SJCRH30 (cell line): ENCODE results near the gene CCDC160. TPM values are rescaled to one million over a fixed set of nuclear protein-coding genes. Genes with fewer than 3 reads are reported as not detected.
"Not testable (repeated sequence)": the region's sequence is repeated elsewhere in the genome, so short reads cannot be mapped to it uniquely, and the experiment has no call there.

Experiments
- DNase-seq, 2 experiments: peaks; one replicate each; pipeline ENCODE4 v3.0.0-alpha.2; 2015 to 2020
- H3K27ac ChIP-seq: fragments of 250-450 bp; sonication (Bioruptor Pico); 2 replicates; pipeline ENCODE4 v1.5.1; 2020; ENCODE audit warnings: mild to moderate bottlenecking, moderate library complexity
- H3K27me3 ChIP-seq: fragments of 250-450 bp; sonication (Bioruptor Pico); 2 replicates; pipeline ENCODE4 v1.5.1; 2020; ENCODE audit warnings: mild to moderate bottlenecking, moderate library complexity
- H3K36me3 ChIP-seq: fragments of 250-450 bp; sonication (Bioruptor Pico); 2 replicates; pipeline ENCODE4 v1.5.1; 2020; ENCODE audit warnings: mild to moderate bottlenecking, moderate library complexity
- H3K4me1 ChIP-seq: fragments of 250-450 bp; sonication (Bioruptor Pico); 2 replicates; pipeline ENCODE4 v1.5.1; 2020; ENCODE audit warnings: mild to moderate bottlenecking, moderate library complexity
- H3K4me3 ChIP-seq: fragments of 250-450 bp; sonication (Bioruptor Pico); 2 replicates; pipeline ENCODE4 v1.5.1; 2020; ENCODE audit warnings: mild to moderate bottlenecking, moderate library complexity
- H3K9me3 ChIP-seq: fragments of 250-450 bp; sonication (Bioruptor Pico); replicated peaks from 2 replicates; pipeline ENCODE4 v1.5.1; 2020; ENCODE audit warnings: mild to moderate bottlenecking, moderate library complexity
- total RNA-seq: library from RNA; depleted of rRNA; stranded (reverse); fragments of >200 nt; shearing (Covaris generic); gene quantifications from 2 replicates; pipeline ENCODE4 v1.2.3, GENCODE V29; 2014; rRNA removed

The CCDC160 gene
- total RNA-seq, 1 experiment from 2014 or later, result 0.47 TPM

- Histone ChIP-seq H3K9me3 (no peaks in the 10 kb centered on the region), H3K27ac (no peak overlapping the region), H3K4me3 (no peak overlapping the region), H3K4me1 (no peaks in the 10 kb centered on the region), H3K27me3 (no peaks in the 10 kb centered on the region), H3K36me3 (no peaks in the 10 kb centered on the region)
- DNase-seq, result no peak
Observed at GRCh38 chrX:134251241-134251640, 14.3 kb downstream of the CCDC160 start.

DNA sequence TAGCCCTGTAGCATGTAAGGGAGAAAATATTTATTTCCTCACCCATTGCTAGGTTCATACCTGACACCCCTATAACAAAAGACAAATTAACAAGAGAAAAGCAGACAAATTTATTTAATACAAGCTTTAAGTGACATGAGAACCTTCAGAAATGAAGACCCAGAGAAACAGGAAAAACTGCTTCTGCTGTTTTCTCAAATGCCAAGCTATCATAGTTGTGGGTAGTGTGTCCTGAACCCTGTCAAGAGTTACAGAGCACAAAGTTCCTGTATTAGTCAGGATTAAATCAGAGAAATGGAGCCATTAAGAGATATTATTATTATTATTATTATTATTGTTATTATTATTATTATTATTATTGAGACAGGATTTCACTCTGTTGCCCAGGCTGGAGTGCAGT, 17.5 kb downstream of the CCDC160 start:
- no peak overlapping the region for H3K27ac ChIP-seq
- no peaks in the 10 kb centered on the region for H3K36me3 ChIP-seq
- no peak overlapping the region for H3K4me3 ChIP-seq
- no peaks in the 10 kb centered on the region for H3K27me3 ChIP-seq
- DNase-seq, result no peak
- H3K4me1 ChIP-seq, result no peaks in the 10 kb centered on the region
- no peaks in the 10 kb centered on the region for H3K9me3 ChIP-seq

- no peak overlapping the region for H3K4me3 ChIP-seq
Observed at GRCh38 chrX:134255555-134255954, 18.6 kb downstream of the CCDC160 start.

GRCh38 chrX:134256684-134257083, 19.7 kb downstream of the CCDC160 start:
- no peak overlapping the region for H3K4me3 ChIP-seq
- peak; percentile 2 to 38 for DNase-seq
- H3K36me3 ChIP-seq, result no peaks in the 10 kb centered on the region
- H3K27ac ChIP-seq, result no peak overlapping the region
- no peaks in the 10 kb centered on the region for H3K27me3 ChIP-seq
- no peaks in the 10 kb centered on the region for H3K4me1 ChIP-seq
- no peaks in the 10 kb centered on the region for H3K9me3 ChIP-seq

More at GRCh38 chrX:134255555-134255954, 18.6 kb downstream of the CCDC160 start:
- Histone ChIP-seq H3K4me1 (no peaks in the 10 kb centered on the region), H3K9me3 (no peaks in the 10 kb centered on the region), H3K27me3 (no peaks in the 10 kb centered on the region), H3K36me3 (no peaks in the 10 kb centered on the region), H3K27ac (no peak overlapping the region)
- DNase-seq, result no peak

GRCh38 chrX:134258202-134258601, 21.2 kb downstream of the CCDC160 start:
- no peak overlapping the region for H3K4me3 ChIP-seq
- H3K27ac ChIP-seq, result no peak overlapping the region
- no peaks in the 10 kb centered on the region for H3K4me1 ChIP-seq
- no peaks in the 10 kb centered on the region for H3K36me3 ChIP-seq
- no peaks in the 10 kb centered on the region for H3K9me3 ChIP-seq
- no peak for DNase-seq
- H3K27me3 ChIP-seq, result no peaks in the 10 kb centered on the region

GRCh38 chrX:134285934-134286333, 49.0 kb downstream of the CCDC160 start:
- not testable (repeated sequence) for H3K4me1 ChIP-seq, H3K27me3 ChIP-seq, H3K4me3 ChIP-seq, H3K36me3 ChIP-seq, H3K27ac ChIP-seq, DNase-seq, H3K9me3 ChIP-seq

DNA sequence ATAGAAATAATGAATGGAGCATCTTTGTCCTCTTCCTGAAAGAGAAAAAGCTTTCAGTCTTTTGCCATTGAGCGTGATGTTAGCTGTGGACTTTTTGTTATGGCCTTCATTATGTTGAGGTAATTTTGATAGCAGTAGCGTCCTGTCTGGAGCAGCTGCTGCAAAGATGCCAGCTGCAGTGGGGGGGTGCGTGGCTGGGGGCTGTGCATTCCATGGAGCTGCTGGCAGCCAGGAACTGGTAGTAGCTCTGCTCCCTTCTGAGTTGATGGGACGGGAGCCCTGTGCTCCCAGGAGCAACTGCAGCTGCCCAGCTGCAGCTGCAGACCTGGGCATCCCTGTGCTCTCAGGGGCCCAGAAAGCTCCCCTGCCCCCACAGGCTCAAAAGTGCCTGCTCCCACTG, 50.4 kb downstream of the CCDC160 start:
- no peak overlapping the region for H3K4me3 ChIP-seq

DNA sequence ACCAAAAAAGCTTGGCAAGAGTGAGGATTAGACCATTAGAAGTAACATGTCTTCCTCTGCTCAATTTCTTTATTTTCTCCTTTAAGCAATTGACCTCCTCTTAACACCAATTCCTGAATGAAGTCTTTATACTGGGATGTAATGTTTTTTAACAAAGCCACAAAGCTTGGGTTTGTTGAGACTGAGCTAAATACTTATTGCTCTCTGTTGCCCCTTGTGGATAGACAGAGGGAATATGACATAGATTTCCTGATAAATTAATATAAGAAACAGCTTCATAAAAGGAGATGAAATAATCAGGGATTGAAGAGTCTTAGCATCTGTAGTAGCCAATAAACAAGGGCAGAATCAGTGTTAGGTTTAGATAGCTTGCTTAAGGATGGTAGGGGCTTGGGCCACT, 57.6 kb downstream of the CCDC160 start:
- no peak overlapping the region for H3K27ac ChIP-seq
- no peaks in the 10 kb centered on the region for H3K27me3 ChIP-seq
- no peaks in the 10 kb centered on the region for H3K36me3 ChIP-seq
- no peak overlapping the region for H3K4me3 ChIP-seq
- no peak for DNase-seq
- H3K9me3 ChIP-seq, result no peaks in the 10 kb centered on the region
- H3K4me1 ChIP-seq, result no peaks in the 10 kb centered on the region

More for the DNA sequence above, 50.4 kb downstream of the CCDC160 start:
- Histone ChIP-seq H3K27me3 (no peaks in the 10 kb centered on the region), H3K36me3 (no peaks in the 10 kb centered on the region), H3K4me1 (no peaks in the 10 kb centered on the region; the same call in 1 of the 2 replicates), H3K27ac (peak overlapping the region; percentile 25), H3K9me3 (no peaks in the 10 kb centered on the region)
- peak; percentile 72 to 73 for DNase-seq

Other genes starting within 250 kb of the CCDC160 start
- 67.2 and 74.1 TPM in 2 replicates for gene PHF6, start 136.1 kb downstream of the CCDC160 start, total RNA-seq
- 20.6 and 24.0 TPM in 2 replicates for gene HPRT1, start 223.0 kb downstream of the CCDC160 start, total RNA-seq